HG02884 (cell line): ENCODE measurements around the gene LRRC10B.

Experiments
- ATAC-seq: cut with Tn5 transposase; IDR thresholded peaks from one replicate; pipeline ENCODE4 v1.9.1; 2021; ENCODE audit warnings: mild to moderate bottlenecking, moderate library complexity; ENCODE audit not compliant: unreplicated experiment

The LRRC10B gene

DNA sequence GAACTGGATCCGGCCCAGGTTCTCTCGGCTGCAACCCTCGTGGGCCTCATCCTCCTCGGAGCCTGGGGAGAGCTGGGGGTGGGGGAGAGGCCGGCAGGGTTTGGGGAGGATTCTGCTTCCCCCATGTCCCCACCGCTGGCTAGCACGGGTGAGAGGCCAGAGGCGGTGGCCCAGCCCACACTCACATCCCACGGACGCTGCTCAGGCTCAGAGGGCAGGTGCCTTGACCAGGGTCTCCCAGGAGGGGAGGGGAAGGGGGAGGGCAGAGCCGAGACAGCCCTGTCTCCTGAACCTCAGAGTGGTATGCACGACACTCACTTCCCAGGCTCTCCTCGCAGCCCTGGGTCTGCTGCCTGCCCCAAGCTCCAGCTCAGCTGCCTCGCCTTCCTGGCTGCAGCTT is 19.6 kb downstream of the LRRC10B start:
- no peak for ATAC-seq

DNA sequence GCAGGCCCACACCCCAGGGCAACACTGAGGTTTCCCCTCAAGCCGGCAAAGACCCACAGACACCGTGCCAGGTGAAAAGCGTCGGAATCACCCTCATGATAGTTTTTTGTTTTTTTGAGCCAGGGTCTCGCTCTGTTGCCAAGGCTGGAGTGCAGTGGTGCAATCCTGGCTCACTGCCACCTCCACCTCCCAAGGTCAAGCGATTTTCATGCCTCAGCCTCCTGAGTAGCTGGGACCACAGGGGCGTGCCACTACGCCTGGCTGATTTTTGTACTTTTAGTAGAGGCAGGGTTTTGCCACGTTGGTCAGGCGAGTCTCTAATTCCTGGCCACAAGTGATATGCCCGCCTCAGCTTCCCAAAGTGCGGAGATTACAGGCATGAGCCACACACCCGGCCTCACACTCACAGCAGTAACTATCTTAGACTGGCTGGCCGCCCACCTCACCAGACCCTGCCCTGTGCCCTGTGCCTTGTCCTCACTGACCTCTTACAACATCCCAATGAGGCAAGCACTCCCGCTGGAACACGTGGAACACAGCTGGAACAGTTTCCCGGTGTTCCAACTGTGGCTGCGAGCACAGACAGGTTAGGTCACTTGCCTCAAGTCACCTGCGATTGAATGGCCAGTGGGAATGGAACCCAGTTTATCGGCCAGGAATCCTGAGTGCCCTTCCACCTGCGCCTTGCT is 21.1 kb downstream of the LRRC10B start:
- no peak for ATAC-seq

DNA sequence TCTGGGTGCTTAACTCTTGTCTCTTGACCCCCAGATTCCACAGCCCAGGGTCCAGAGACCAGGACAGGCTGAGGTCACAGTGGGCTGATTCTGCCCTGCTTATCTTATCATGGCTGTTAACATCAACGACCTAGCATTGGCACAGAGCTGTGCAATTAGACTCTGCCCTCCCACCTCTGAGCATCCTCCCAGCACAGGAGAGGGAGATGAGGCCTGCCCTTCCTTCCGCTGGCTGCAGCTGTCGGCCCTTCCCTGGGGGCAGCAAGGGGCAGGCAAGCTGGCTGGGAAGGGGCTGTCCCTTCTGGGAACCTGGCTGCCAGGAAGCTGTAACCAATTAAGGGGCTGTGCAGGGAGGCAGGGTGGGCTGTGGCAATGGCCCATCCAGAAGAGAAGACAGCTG is 22.5 kb downstream of the LRRC10B start:
- ATAC-seq, result no peak

DNA sequence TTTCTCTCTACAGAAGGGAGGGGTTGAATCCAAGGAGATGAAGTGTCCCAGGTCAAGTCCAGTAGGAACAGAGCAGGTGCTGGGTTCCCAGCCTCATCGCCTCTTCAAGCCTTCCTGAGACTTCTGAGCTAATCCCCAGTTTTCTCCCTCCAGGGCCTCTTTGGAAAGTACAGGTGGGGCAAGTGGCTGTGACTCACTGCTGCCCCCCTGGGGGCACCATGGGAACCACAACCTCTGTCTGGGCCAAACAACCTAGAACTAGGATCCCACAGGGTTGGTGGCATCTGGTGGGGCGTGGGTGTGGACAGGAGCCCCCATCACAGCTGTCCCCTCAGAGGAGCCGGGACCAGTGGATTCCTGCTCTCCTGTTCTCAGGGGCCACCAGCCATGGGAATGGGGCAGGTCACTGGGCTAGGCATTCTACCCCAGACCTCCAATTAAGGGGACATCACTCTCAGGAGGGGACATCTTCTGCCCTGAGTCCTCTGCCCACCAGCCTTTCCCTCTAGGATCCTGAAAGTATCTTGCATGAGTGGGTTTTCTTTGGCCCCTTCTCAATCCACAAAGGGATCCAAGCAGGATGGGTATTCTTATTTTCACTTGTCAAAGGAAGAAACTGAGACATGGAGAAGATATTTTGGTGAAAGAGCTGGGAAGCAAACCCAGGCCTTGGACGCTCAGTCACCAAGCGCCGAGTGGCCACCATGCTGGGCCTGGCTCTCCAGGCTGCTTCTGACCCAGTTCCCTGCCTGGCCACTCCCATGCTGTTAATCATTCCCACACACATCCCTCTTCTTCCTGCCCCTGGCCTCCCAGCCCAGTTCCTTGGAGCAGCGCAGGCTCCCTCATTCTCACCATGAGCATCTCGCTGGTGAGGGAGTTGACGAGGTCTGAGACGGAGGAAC is 23.8 kb downstream of the LRRC10B start:
- no peak for ATAC-seq

DNA sequence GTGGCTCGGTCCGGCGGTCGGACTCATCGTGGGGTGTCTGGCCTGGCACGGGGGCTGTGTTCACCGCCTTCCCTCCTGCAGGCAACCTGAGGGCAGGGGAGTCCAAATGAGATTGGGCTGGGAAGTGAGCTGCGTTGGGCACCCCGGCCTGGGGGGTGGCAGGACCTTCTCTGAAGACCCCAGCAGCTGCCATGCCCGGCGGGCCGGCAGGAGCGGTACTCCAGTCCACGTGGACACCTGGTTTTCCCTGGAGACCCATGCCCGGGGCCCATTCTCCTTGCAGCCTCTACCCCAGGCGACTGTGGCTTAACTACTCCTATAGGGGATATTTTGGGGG is 24.5 kb downstream of the LRRC10B start:
- no peak for ATAC-seq

DNA sequence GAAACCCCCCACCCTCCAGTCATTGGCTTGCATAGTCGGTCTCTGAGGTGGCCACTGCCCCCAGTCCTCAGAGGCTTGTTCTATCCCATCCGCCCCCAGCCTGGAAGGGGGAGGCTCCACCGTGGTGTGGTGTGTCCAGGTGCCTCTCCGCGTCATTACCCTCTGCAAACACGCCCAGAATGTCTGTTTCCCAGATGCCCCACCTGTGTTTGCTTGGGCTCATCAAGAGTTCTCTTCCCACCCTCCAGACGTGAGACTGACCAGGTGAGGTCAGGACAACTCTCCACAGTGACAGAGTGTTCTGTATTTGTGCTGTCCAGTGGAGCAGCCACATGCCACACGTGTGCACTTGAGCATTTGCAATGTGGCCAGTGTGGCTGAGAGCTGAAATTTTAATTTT is 24.9 kb downstream of the LRRC10B start:
- no peak for ATAC-seq

DNA sequence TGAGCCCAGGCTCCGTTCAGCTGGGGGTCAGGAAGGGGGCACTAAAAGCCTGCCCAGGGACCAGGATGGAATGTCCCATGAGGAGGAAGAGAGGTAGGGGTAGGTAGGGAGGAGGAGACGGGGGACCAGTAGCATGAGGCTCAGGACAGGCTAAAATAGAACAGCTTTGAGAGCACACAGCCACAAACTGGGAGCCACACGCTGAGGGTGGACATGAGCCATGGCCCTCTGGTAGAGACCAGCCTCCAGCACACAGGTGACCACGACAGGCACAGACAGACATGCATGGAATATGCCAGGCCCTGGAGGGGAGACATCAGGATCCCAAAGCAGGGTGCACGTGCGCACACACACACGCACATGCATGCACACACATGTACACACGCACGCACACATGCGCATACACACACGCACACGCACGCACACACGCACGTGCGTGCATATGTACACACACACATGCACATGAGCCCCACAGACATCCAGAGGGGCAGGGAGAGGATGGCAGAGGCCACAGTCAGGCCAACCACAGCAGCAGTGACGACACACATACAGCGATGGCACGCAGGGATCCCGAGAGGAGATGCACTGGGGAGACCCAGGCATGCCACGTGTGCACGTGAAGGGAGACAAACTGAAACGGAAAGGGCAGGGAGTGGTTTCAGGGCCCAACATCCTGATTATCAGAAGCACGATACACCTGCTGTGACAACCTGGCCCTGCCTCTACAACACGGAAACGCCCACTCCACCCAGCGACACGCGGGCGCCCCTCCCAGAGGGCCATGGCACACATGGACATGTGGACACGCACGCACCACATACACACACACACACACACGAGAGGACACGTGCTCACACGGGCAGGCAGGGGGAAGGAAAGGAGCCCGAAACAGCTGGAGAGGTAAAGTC is 25.7 kb downstream of the LRRC10B start:
- ATAC-seq, result no peak

DNA sequence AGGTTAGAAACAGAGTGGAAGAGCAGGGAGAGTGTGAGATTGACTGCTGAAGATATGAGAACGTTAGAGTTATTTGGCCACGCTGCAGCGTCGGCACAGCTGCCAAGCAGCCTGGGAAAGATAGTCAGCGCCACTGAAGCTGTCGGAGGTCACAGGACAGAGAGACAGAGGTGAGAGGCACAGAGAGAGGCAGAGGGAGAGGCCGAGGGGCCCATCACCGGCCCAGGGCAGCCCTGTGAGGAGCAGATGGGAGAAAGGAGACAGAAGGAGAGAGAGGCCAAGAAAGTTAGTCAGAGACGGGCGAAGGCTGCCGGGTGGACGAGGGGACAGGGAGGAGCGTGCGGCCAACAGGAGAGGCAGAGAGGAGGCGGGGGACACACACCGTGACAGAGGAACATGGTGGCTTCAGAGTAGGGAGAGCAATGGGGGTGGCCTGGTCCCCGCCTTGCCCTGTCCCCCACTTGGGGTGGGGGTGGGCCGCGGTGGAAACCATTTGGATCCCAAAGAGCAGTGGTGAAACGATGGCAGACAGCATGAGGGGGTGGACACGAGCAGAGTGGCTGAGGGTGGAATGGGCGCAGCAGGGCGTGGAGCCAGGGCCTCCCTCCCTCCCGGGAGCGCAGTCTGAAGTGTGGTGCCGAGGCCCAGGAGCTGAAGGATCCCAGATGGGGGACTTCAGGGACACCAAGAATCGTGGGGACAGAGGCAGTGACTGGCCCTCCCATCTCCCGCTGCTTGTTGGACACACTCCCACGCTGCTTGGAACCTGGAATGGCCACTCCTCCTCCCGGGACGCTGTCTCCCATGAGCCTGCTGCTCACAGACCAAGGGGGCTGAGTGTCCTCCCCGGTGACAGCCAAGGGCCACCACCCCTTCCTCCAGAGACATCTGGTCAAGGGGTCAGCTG is 26.6 kb downstream of the LRRC10B start:
- no peak for ATAC-seq

DNA sequence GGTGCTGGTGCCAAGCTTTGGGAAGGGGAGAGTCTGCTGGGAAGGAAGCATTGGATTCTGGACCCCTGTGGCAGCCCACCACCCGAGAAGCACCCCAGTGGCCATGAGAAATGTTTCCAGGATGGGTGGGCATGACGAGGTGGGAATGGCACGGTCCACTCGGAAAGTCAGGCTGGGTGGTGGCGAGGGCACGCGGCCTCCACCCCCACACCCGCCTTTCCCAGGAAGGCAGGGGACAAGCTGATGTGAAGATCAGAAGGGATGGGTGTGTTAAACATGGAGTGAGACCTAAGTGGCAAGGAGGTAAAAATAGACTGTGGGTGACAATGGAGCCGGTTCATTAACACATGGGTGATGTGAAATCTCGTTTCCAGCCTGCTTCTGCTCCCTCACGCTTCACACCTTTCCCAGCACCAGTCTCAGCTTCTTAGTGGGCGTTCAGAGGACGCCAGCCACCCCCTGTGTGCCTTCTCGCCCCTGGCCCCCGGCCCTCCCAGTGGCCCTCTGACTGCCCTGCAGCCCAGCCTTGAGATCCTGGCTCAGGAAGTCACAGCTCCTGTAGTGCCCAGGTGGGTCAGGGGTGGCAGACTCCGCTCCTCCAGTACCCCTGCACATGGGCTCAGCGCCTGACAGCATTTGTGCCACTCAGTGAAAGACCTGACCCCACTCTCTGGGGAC is 27.6 kb downstream of the LRRC10B start:
- ATAC-seq, result no peak

DNA sequence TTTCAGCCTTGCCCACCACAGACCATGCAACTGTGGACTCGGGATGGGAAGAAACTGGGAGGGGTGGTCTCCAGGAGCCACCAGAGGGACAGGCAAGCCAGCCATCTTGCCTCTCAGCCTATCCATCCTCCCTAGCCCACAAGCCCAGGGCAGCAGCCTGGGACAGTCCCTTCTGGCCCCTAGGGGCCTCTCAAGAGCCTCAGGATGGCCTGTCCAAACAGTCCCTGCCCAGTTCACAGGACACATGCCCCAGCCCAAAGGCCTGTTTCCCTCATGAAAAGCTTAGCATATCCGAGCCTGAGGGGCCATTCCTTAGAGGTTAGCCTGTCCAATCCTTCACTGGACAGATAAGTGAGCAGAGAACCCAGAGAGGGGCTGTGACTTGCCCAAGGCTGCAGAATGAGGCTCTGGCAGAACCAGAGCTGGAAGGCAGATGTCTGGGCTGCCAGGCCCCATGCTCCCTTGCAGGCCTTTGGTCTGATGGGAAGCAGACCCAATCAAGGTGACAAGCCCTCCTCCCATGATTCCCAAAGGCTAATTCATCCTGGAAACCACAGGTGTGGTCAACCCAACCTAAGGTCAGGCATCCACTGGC is 28.2 kb downstream of the LRRC10B start:
- ATAC-seq, result no peak

DNA sequence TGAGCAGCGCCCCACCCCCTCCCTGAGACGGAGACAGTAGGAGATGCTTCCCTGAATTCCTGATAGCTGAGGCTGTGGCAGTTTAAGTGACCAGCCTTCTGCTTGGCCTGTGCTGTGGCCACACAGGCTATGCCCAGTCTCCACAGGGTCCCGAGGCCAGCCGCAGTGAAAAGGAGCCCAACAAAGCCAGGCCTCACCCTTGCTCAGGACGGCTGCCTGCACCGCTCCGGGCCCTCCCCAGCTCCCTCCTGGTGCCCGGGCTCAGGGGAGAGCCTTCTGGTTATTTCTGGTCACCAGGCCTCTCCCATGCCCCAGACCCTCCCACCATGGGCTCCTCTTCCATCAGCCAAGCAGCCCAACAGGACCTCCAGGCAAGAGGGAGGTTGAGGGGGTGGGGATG is 28.8 kb downstream of the LRRC10B start:
- ATAC-seq, result no peak

DNA sequence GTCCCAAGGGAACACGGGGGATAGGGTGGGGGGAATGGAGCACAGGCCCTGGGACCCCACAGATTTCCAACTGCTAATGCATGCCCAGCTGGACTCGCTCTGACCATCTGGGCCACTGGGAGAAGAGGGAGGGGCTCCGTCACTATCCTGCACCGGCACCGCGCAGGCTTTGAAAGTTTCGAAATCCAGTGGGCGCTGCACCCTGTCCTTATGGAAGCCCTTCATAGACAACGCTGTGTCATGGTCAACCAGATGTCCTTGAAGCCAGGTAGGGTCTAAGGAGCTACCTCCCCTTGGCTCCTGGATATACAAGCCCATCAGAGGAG is 30.1 kb downstream of the LRRC10B start:
- ATAC-seq, result no peak

DNA sequence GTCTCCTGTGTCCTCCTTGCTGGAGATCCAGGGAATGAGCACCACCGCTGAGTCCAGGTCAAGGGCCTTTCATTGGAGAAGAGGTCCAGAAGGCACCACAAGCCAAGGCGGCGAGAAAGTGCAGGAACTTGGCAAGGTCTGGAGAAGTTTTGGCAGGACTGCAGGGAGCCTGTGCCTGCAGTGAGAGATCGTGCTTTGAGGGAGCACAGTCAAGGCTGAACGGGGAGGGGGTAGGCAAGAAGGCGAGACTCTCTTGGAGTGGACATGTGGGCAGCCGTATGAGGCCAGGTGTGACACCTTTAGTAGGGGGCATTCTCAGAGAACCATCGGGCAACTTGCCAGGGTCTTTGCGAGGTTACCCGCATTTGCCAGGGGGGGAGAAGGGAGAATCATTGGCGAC is 30.5 kb downstream of the LRRC10B start:
- ATAC-seq, result no peak

DNA sequence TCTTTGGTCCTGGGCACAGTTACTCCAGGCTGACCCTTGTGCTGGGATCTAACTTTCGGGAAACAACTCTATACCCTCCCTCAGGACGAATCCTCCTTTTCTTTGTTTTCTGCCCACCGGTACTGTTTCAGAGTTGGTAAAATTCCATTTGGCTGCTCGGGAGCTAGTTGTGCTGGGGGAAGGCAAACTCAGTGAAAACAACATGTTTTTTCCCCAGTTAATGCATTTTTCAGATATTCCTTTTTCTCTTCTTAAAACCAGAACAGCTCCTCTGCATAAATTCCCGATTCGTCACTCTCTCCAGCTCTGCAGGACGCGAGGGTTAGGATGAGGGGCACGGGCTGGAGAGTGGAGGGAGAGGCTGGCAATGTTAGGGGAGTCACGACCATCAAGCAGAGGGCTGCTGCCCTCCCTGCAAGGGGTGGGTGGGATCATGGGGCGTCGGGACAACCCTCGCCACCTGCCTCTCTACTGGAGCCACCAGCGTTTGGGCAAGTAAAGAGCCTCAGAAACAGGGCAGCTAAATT is 31.3 kb downstream of the LRRC10B start:
- no peak for ATAC-seq

DNA sequence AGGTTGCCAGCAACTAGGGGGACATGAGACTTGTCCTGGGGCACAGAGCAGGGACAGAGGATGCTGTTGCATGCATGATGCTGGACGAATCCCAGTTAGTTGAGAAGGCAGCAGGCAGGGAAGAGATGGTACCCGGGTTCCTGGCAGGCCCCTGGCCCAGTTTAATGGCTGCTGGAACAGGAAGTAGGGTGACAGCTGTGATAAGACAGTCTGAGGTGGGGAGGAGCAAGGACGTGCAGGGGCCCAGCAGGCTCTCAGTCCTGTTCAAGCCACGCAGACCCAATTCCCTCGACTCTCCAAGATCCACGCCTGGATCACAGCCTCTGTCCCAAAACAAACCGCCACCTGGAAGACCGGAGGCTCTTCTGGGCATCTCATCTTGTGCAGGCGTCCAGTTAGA is 32.0 kb downstream of the LRRC10B start:
- no peak for ATAC-seq

DNA sequence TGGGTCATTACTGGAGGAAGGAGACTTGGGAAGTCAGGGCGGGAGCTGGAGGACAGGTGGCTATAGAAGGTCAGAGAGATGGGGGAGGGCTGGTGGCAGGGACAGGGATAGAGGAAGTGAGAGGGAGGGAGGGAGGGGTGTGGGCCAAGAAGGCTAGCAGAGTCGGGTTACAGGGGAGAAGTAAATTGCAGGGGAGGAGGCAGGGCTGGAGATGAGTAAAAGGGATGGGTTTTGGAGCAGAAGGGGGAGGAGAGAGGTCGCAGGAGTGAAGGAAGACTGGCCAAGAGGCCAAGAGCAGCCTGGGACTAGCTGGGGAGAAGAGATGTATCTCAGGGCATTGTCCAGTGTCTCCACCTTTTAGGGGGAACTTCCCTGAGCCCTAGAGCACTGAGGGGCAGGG is 33.0 kb downstream of the LRRC10B start:
- ATAC-seq, result no peak

DNA sequence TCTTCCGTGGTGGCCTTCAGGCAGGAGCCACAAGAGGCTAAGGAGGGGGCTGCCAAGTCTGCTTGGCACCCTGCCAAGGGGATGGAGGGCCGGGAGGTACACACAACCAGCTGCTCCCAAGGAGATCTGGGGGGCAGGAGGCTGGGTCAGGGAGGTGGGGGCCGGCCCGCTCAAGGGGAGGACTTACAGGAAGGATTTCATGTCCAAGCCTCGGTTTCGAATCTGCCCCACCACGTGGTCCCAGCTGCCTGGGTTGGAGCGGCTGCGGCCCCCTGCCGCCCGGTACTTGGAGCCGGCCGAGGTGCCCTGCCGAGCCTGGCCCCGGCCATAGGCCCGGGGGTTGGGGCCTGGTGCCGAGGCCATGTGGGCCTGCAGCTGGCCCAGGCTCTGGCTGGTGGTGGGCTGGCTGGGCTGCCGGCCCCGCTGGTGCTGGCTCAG is 33.5 kb downstream of the LRRC10B start:
- ATAC-seq, result no peak

DNA sequence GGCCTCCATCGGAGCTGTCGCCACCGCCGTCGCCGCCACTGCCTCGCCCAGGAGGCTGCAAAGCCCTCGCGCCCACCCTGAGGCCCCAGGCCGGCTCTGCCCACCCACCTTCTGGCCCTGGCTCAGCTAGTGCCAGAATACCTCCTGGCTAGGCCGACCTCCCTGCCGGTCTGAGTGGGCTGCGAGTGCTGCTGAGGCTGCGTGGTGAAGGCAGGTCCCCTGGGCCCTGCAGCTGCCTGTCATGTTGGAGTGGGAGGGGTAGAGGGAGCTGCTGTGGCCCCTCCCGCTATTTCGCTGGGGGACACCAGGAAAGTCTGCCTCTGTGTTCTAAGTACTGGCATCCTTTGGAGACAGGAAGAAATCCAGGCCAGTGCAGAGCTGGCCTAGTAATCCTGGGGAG is 34.2 kb downstream of the LRRC10B start:
- ATAC-seq, result no peak

DNA sequence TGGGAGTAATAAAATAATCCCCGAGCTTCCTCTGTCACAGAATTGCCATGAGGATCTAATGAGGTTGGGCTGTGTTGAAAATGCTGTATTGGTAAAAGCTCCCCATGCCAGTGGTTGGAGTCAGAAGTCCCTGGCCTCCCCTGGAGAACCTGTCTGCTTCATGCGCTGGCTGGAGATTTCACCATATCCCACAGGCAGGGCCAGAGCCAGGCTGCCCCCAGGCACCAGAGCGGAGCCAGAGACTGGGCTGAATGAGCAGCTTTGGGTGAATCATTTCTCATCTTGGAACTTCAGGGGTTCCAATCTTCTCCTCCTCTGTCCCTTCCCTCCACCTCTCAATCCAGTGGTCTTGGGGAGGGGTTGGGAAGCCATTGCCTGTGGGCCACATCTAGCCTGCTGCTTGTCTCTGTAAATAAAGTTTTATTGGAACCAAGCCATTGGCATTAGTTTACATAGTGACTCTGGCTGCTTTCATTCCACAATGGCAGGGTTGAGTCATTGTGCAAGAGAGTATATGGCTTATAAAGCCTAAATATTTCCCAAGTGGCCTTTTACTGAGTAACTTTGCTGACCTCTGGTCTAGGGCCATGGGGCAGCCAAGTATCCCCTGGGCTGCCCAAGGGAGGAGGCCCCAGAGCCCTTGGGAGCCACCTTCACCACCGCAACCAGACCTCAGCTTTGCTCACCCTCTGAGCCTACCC is 35.2 kb downstream of the LRRC10B start:
- ATAC-seq, result no peak
